NCI-H460 (cell line): ENCODE measurements around the gene SMTN. TPM values are rescaled to one million over a fixed set of nuclear protein-coding genes. Genes with fewer than 3 reads are reported as not detected.
"Not testable (repeated sequence)": the region's sequence is repeated elsewhere in the genome, so short reads cannot be mapped to it uniquely, and the experiment has no call there.

ENCODE experiments used
- DNase-seq: peaks from one replicate; pipeline ENCODE4 v3.0.0-alpha.2; 2016; ENCODE audit warnings: low read depth; ENCODE audit errors: extremely low read depth
- total RNA-seq: library from RNA; depleted of rRNA; stranded (reverse); fragments of >200 nt; shearing (Covaris generic); gene quantifications from 2 replicates; pipeline ENCODE4 v1.2.3, GENCODE V29; 2014

Gene SMTN
- total RNA-seq, 1 experiment from 2014 or later: 8.5 TPM

DNA sequence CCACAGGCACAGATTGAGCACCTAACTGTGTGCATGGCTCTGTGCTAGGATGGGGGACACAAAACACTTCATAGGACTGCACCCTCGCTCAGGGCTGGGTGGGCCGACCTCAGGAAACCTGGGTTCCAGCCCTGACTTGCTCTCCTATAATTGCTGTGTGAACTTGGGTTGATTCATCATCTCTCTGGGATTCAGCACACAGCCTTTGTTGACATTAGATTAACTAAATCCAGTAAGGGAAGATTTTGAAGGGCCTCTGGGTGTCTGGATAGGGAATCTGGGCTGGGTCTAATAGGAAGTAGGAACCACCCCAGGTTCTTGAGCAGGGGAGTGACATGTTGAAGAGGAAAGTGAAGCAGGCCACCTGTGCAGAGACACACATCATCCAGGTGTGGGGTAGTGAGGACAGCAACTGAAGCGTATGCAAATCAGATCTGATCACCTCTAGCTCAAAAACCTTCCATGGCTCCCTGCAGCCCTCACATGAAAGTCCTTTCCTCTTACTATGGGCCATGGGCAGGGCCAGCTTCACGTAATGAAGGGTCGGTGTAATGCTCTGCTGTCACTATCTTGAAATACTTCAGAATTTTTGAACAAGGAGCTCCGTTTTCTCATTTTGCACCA lies 11.3 kb upstream of the SMTN start:
- not testable (repeated sequence) for DNase-seq

DNA sequence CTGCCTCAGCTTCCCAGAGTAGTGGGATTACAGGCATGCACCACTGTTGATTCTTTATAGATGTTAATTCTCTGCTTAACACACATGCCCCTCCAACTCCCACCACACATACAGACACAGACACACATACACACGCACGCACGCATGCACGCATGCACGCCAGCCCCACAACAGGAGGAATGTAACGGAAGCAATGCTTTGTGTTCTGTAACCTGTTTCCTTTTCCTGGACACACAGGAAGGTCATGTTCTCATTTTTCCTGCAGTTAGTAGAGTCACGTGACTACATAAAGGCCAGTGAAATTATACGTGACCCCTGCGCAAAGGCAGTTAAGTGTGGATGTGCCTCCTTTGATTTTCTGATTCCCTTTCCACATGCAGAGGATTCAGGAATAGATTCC lies 8.0 kb upstream of the SMTN start:
- not testable (repeated sequence) for DNase-seq

DNA sequence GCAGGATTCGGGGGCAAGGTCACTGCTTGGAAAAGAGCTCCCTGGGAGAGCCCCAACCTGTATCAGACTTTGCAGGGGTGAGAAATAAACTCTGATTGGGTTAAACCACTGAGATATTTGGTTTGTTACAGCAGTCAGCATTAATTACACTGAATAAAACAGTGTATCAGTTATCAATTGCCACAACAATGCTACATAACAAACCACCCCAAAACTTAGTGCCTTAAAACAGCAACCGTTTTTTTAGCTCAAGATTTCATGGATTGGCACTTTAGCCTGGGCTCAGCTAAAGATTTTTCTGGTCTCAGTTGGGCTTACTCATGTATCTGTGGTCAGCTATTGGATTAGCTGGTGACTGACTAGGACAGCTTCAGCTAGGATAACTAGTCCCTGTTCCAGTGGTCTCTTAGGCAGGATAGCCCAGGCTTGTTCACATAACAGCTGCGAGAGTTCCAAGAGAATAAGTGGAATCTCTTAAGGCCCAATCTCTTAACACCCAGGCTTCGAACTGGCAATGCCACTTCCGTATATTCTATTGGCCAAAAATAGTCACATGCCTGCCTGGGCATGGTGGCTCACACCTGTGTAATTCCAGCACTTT lies 7.5 kb upstream of the SMTN start:
- not testable (repeated sequence) for DNase-seq

DNA sequence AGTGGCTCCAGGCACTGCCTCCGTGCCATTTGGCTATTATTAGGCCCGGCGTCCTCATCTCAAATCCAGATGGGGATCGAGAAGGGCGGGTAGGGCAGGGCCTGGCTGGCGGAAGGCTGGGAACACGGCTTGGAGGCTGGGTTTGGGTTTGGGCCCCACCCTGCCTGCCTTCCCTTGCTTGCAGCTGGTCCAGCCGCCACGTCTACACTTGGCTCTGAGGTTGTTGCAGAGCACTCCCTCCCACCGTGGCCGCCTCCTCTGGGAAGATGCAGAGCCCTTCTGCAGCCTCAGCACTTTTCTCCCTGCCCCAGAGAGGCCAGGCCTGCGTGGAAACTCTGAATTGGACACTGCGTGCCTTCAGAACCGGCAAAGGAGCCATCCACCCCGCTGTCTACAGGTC lies 5.2 kb upstream of the SMTN start:
- DNase-seq: no peak

DNA sequence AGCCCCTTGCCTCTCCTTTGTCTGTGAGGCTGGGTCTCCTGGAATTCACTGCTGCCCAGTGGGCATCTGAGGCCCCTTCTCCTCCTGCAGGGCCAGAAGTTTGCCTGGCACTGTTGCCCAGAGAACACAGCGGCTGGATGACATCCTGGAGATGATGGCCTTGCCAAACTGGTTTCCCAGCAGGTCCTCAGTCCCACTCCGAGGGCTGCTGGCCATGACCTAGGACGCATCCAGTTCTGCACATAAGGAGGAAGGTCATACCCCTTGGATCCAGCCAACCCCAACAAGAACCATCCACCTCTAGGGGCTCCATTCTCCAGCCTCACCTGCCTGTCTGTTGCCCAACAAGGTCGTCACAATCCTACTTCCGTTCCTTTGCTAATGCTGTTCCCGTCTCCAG lies 3.4 kb upstream of the SMTN start:
- DNase-seq: no peak

DNA sequence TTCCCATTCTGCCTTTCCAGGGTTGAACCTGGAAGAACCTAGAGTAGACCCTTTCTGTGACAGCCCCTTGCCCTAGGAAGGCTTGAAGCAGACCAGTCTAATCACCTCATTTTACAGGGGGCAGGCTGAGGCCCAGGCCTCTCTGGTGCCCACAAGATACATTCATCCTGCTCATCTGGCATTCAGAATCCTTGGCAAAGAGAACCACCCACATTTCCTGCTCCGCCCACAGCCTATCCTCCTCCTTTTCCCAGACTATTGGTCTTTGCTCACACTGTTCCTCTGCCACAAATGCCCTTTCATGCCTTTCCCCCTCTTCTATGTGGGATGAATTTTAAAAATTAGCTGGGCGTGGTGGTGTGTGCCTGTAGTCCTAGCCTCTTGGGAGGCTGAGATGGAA lies 2.7 kb upstream of the SMTN start:
- not testable (repeated sequence) for DNase-seq

DNA sequence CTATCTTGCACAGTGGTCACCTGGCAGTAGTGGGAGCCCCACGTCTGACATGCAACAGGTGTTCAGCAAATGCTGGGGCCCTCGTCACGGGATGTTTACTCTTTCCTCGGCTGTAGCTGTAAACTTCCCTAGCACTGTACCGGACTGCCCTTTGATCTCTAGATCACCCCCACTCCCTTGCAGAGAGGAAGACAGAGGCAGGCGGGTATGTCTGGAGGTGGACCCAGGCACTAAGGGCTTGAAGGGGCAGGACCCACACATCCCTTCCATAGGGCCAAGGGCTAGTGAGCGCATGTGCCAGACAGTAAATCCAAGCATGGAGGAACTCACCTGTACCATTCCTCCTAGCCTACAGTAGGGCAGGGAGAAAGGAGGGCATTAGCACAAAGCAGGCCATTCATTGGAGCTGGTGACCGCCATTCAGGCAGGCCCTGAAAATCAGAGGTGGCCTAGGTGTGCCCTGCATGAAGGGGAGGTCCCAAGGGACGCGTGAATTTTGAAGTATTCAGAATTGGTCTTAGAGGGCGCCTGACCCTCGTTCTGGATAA lies 1.9 kb upstream of the SMTN start:
- no peak for DNase-seq

DNA sequence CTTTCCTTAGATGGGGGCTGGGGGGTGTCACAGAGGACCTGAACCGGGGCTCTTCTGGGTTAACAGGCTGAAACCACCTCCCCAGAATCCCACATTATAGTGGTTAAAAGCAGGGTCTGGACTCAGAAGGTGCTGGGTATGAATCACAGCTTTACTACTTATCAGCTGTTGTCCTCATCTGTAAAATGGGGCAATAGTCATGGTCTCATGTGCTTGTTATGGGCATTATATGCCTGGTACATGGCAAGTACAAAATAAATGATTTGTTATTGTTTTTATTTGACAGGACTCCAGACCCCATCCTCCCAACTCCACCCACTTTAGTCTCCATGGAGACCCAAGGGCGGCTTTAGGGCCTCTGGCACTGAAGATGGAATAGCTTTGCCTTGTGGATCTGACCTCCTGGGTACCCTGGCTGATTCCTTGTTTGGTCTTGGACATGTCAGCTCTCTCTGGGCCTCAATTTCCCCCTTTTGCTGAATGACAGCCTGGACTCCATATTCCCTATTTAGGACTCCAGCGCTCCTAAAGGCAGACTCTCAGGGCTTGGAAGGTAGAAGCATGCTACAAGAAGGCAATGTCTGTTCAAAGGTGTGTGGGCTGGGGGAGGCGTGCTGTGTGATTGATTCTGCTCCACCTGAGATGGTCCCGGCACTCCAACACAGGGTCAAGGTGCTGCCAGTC lies 812 bp upstream of the SMTN start:
- DNase-seq: no peak

DNA sequence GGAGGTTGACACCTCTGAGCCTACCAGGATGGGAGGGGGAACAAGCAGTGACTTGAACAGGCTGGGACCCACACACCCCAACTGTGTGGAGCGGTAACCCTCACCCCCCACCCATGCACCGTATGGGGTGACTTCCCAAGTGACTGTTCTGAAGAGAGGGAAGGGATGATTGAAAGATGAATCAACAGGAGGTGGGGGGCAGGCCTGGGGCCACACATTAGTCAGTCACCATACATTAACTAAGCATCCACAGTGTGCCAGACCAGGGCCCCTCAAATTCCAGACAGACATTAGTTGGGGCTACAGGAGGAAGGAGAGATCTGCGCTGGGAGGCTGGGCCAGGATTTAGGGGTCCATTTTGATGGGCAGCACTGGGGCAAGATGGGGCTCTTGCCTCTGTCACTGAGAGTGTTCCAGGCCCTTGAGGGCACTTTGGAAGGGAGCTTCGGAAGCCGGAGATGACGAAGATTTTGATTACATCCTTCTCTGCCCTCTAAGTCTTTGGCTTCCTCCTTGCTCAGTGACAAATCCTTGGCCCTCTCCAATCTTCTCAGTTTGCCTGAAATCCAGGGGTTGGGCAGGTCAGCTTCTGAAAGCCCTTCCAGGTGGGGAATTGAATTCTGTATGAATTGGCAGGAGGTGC lies 966 bp downstream of the SMTN start:
- no peak for DNase-seq

DNA sequence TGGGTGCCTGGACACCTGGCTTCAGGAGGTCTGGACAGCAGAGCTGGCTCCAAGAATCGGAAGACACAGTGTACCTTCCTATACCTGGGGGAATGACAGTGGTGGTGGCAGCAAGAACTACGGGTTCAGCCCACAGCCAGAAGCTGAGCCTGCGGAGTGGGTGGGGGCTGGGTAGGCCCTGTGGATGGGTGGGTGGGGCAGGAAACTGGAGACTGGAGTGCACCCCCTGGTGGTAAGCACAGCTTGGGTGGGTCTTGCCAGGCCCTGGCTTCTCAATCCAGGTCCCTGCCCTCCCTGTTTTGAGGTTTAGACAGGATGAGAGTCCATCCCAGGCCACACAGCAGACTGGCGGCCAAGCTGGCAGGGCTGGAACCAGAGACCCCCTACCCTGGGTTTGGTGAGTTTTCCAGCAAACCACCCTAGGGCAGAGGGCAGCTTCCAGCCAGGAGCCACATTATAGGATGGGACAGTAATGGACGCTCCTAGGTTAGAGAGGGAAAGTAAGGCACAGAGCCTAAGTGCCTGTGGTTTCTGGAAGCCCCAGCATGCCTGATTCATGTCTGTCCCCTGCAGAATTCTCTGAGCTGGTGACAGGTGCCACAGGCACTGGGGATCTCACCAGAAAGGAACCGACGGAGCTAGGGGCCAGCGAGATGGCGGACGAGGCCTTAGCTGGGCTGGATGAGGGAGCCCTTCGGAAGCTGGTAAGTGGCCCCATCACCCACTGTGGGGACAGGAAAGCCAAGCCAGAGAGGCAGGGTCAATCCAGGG lies 1.7 kb downstream of the SMTN start:
- DNase-seq: no peak

DNA sequence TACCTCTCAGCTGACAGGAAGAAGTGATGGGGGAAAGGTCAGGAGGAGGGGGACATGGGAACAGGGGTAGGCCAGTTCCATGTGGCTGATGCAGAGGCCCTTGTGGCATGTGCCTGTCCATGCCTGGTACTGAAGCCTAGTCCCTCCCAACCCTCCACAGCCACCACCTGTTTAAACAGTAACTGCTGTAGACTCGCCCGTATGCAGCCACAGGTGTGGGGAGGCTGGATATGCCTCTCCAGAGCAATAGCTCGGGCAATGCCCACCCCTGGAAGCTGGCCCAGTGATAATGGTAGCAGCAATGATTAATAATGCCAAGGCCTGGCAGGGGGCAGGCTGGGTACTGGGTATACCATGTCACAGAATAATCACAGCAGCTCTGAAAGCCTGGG lies 2.3 kb downstream of the SMTN start:
- DNase-seq: no peak

DNA sequence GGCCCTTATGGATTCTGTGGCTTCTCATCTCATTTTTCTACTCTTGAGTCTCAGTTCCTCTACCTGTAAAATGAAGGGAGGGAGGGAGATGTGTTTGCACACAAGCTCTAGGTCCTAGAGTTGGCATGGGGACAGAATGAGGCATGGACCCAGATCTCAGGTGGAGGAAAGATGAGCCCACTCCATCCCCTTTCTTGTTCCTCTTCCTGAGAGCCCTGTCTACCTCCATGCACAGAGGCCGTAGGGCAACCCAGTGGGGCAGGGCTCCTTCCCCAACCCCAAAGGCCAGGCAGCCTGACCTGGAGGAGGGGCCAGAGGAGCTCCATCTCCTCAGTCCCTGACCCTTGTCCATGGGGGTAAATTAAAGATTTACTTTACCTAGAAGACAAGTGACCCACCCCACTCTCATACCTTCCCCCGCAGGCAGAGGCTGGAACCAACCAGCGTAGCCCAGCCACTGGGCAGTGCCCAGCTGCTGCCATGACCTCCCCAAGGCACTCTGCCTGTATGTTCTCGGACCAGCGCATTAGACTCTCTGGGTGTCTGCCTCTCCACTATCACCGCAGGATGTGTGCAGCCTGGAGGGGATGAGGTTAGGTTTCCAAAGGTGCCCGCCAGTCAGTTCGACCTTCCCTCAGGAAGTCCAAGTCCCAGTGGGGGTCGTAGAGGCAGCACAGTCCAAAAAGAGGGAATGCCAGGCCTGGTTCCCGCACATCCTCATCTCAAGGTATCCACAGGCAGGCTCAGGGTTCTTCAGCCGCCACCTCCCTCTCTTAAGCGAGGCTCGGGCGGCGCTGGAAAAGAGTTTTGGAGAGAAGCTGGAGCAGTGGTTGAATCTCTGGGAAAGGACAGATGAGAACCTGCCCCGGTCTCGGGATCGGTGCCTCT lies 3.0 kb downstream of the SMTN start:
- no peak for DNase-seq

DNA sequence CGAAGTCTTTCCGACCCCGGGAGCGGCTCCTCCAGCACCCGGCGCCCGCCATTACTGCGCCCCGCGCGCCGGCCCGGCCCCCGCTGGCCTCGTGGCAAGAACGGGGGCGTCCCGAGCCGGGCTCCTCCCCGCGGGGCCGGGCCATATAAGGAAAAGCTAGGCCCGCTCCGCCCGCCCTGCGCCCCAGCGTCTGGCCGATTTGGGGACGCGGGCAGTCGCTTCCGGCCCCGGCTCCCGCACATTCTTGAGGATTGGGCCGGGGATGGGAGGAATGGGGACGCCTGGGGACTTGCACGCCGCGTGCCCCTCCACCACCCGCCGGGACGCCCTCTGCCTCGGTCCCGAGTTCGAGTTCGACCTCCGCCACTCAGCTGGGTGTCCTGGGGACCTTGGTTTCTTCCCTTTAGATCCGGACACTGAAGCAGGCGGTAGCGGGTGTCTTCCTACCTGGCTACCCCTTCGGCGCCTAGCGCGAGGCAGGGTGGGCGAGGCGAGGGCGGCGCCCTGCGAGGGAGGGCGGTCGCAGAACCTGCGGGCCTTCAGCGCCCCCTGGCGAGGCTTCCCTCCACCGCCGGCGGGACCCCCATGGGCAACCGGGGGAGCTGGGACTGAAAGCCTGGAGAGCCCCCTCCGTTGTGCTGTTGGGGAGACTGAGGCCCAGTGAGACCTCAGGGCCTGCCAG lies 3.8 kb downstream of the SMTN start:
- DNase-seq: peak; percentile 54

DNA sequence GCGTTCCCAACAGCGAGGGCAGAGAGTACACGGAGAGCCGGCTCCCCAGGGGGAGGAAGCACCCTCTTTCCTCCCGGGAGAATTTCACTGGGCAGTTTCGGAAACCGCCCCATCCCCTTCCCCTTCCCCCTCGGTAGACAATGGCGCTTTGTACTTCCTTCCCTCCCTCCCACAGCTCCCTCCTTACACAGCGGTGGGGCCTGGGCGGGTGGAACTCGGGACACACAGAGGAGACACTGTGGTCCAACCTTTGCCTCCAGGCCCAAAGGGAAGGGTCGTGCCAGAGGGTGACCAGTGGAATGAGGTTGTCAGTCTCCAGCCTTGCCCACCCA lies 4.3 kb downstream of the SMTN start:
- no peak for DNase-seq

DNA sequence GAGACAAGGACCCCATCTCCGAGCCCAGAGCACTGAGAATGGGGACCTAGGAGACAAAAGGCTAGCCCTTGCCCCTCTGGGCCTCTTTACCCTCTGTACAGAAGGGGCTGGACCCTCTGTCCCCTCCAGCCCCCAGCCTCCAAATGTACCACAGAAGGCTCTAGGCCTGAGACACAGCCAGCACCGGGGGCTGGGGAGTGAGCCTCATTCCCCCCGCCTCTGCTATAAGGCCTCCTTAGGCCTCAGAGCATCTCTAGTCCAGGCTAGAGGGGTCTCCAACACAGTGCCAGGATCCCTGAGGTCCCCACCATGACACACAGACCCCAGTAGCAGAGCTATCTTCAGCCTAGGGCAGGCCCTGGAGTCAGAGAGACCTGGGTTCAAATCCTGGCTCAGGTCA lies 4.8 kb downstream of the SMTN start:
- no peak for DNase-seq

DNA sequence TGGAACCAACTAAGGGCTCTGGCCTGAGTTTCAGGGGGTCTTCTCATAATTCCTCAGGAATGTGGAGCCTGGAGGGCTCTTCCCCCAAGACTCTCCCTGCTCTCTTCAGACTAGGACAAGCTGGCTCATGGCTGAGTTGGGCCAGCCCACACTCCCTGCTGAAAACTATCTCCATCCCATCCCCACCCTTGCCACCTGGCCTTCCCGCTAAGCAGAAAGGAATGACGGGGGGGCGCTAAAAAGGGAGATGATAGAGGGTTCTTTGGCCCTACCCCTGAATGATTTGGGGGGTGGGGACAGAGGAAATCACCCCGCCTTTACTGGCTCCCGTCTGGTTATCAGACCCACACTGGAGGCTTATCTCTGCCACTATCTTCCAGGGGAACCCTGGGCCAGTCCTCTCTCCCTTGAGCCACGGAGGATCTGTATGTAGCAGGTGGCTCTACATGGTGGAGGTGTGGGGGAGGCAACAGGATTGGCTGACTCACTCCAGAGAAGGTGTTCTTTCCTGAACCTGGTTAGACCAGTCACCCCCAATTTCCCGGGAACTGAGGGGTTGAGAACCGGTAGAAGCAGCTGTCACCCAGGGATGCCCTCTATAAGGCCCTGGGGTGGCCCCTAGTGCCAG lies 5.7 kb downstream of the SMTN start:
- DNase-seq: no peak

DNA sequence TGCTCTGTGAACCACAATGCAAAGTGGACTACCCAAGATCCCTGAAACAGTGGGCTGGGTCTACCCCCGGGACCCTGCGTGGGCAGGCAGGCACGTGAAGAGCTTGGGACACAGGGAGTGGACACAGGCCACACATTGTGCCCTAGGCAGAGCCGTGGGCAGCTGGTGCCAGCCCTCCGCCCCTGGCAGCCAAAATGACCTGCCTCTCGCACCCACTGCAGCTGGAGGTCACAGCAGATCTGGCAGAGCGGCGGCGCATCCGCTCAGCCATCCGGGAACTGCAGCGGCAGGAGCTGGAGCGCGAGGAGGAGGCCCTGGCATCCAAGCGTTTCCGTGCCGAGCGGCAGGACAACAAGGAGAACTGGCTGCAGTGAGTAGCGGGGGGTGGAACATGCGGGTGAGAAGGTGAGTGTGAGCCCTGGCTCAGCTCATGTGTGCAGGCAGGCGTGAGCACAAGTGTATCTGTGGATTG lies 6.7 kb downstream of the SMTN start:
- no peak for DNase-seq

DNA sequence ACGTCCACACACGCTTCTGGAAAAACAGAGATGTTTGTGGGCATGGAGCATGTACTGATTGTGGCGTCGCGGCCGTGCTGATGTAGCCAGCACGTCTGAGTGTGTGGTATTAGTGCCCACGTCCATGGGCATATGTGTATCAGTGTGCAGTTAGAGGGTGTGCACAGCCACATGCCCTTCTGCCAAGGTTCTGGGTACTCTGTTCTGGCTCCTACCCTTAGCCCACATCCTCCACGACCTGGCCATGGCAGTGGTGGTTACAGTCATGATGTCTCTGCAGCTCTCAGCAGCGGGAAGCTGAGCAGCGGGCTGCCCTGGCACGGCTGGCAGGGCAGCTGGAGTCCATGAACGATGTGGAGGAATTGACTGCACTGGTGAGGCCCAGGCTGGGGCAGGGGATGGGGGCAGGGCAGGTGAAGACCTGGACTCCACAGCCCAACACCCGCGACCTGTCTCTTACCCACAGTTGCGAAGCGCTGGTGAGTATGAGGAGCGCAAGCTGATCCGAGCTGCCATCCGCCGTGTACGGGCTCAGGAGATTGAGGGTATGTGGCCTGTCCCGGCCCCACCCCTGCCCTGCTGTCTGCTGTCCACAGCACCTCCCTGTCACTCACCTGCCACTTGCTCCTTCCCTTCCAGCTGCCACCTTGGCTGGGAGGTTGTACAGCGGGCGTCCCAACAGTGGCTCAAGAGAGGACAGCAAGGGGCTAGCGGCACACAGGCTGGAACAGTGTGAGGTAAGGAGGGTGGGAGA lies 7.3 kb downstream of the SMTN start:
- no peak for DNase-seq
